Chondrocyte (in vitro differentiated cells): ENCODE measurements around the gene PLOD3. TPM values are rescaled to one million over a fixed set of nuclear protein-coding genes. Genes with fewer than 3 reads are reported as not detected.

Experiments used
- DNase-seq: peaks from one replicate; pipeline ENCODE4 v3.0.0; 2021; ENCODE audit warnings: mixed read lengths, low spot score
- H3K27ac Mint-ChIP-seq: one replicate; pipeline ENCODE4 v1.8.0; 2021; ENCODE audit warnings: mild to moderate bottlenecking, moderate library complexity, mixed read lengths; ENCODE audit not compliant: unreplicated experiment
- H3K27me3 Mint-ChIP-seq: 2 replicates; pipeline ENCODE4 v1.8.0; 2021; ENCODE audit warnings: low read depth, mixed read lengths
- H3K36me3 Mint-ChIP-seq: 2 replicates; pipeline ENCODE4 v1.8.0; 2021; ENCODE audit warnings: low read depth, mixed read lengths
- H3K4me1 Mint-ChIP-seq: 2 replicates; pipeline ENCODE4 v1.8.0; 2021; ENCODE audit warnings: low read depth, mild to moderate bottlenecking, mixed read lengths
- H3K4me3 Mint-ChIP-seq: one replicate; pipeline ENCODE4 v1.8.0; 2021; ENCODE audit warnings: mild to moderate bottlenecking, moderate library complexity, mixed read lengths; ENCODE audit not compliant: unreplicated experiment
- H3K9me3 Mint-ChIP-seq: 2 replicates; pipeline ENCODE4 v1.8.0; 2021; ENCODE audit warnings: low read depth, mixed read lengths
- CTCF ChIP-seq: fragments of 200-600 bp; sonication (generic); IDR thresholded peaks from 2 replicates; pipeline ENCODE4 v1.5.0; 2021; ENCODE audit warnings: antibody characterized with exemption, mild to moderate bottlenecking, moderate library complexity
- microRNA-seq: library from miRNA; unstranded; fragments of <30 nt; microRNA quantifications from one replicate; pipeline ENCODE4 v1.2.0, GENCODE V29; 2020; ENCODE audit warnings: borderline number of aligned reads
- total RNA-seq: library from RNA; stranded (reverse); gene quantifications from 3 replicates; pipeline ENCODE4 v1.2.1, GENCODE V29; 2021

Gene PLOD3
- total RNA-seq, 1 donor from 2014 or later, result 156 TPM

- H3K4me3 Mint-ChIP-seq, result no peak overlapping the region
- peaks cover 20% of the 10 kb centered on the region for H3K36me3 Mint-ChIP-seq
- no peak overlapping the region for H3K27ac Mint-ChIP-seq
- peaks cover 26% of the 10 kb centered on the region for H3K4me1 Mint-ChIP-seq
- peaks cover 5% of the 10 kb centered on the region for H3K27me3 Mint-ChIP-seq
- no peaks in the 10 kb centered on the region for H3K9me3 Mint-ChIP-seq
- no peak for TF ChIP-seq CTCF
- no peak for DNase-seq
Observed at GRCh38 chr7:101160910-101161309, 56.5 kb downstream of the PLOD3 start.

GRCh38 chr7:101159696-101160674, 57.4 kb downstream of the PLOD3 start:
- DNase-seq, result no peak
- Mint-ChIP-seq H3K36me3 (peaks cover 18% of the 10 kb centered on the region), H3K4me3 (no peak overlapping the region), H3K27ac (no peak overlapping the region), H3K9me3 (no peaks in the 10 kb centered on the region), H3K4me1 (peaks cover 25% of the 10 kb centered on the region), H3K27me3 (no peaks in the 10 kb centered on the region)
- TF ChIP-seq CTCF, result no peak

GRCh38 chr7:101156866-101157589, 60.4 kb downstream of the PLOD3 start:
- H3K27ac Mint-ChIP-seq, result no peak overlapping the region

GRCh38 chr7:101156277-101156676, 61.1 kb downstream of the PLOD3 start:
- Mint-ChIP-seq H3K36me3 (peaks cover 18% of the 10 kb centered on the region), H3K4me3 (no peak overlapping the region), H3K9me3 (no peaks in the 10 kb centered on the region), H3K27ac (no peak overlapping the region), H3K27me3 (no peaks in the 10 kb centered on the region), H3K4me1 (peaks cover 13% of the 10 kb centered on the region)
- TF ChIP-seq CTCF, result peak; percentile 43
- no peak for DNase-seq

More at GRCh38 chr7:101156866-101157589, 60.4 kb downstream of the PLOD3 start:
- Mint-ChIP-seq H3K27me3 (no peaks in the 10 kb centered on the region), H3K9me3 (no peaks in the 10 kb centered on the region), H3K36me3 (peaks cover 18% of the 10 kb centered on the region), H3K4me1 (peaks cover 13% of the 10 kb centered on the region), H3K4me3 (no peak overlapping the region)
- no peak for TF ChIP-seq CTCF
- no peak for DNase-seq

Small RNA genes within 50 kb of the gene (microRNA-seq; reads per million reads assigned to microRNA genes)
- not detected for gene MIR4653

Other genes starting within 250 kb of the PLOD3 start
- not detected in 3 replicates for gene MUC12, start 248.0 kb downstream of the PLOD3 start, total RNA-seq
- not detected in 3 replicates for gene MUC17, start 197.5 kb downstream of the PLOD3 start, total RNA-seq
- 26.1 to 35.7 TPM (median 30.4 TPM) in 3 replicates for gene TRIM56, start 132.1 kb downstream of the PLOD3 start, total RNA-seq
- 794 to 1,203 TPM (median 1,180 TPM) in 3 replicates for gene SERPINE1, start 90.5 kb downstream of the PLOD3 start, total RNA-seq
- 55.9 to 60.5 TPM (median 60.4 TPM) in 3 replicates for gene AP1S1, start 63.1 kb downstream of the PLOD3 start, total RNA-seq
- gene VGF, start 52.0 kb downstream of the PLOD3 start, total RNA-seq, result 0.22 to 0.26 TPM in 2 of 3 replicates, not detected in the other
- not detected in 3 replicates for gene NAT16, start 37.3 kb downstream of the PLOD3 start, total RNA-seq
- gene MOGAT3, start 16.5 kb downstream of the PLOD3 start, total RNA-seq, result not detected in 3 replicates
- 57.2 to 65.0 TPM (median 58.1 TPM) in 3 replicates for gene ZNHIT1, start 584 bp upstream of the PLOD3 start, total RNA-seq
- gene CLDN15, start 20.2 kb upstream of the PLOD3 start, total RNA-seq, result 6.6 to 7.7 TPM (median 7.6 TPM) in 3 replicates
- 110 to 133 TPM (median 118 TPM) in 3 replicates for gene FIS1, start 27.5 kb upstream of the PLOD3 start, total RNA-seq
- gene IFT22, start 104.2 kb upstream of the PLOD3 start, total RNA-seq, result 24.3 to 33.0 TPM (median 26.8 TPM) in 3 replicates
- 102 to 156 TPM (median 155 TPM) in 3 replicates for gene COL26A1, start 145.3 kb upstream of the PLOD3 start, total RNA-seq